ENCODE measurements around the gene ZSCAN21.

GRCh38 chr7:100007887-100008286 lies 41.7 kb upstream of the ZSCAN21 start:
- TF ChIP-seq, protein P1, sequence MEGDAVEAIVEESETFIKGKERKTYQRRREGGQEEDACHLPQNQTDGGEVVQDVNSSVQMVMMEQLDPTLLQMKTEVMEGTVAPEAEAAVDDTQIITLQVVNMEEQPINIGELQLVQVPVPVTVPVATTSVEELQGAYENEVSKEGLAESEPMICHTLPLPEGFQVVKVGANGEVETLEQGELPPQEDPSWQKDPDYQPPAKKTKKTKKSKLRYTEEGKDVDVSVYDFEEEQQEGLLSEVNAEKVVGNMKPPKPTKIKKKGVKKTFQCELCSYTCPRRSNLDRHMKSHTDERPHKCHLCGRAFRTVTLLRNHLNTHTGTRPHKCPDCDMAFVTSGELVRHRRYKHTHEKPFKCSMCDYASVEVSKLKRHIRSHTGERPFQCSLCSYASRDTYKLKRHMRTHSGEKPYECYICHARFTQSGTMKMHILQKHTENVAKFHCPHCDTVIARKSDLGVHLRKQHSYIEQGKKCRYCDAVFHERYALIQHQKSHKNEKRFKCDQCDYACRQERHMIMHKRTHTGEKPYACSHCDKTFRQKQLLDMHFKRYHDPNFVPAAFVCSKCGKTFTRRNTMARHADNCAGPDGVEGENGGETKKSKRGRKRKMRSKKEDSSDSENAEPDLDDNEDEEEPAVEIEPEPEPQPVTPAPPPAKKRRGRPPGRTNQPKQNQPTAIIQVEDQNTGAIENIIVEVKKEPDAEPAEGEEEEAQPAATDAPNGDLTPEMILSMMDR (IDR thresholded peaks at IDR 0.05; ENCODE audit: insufficient read depth, low read depth, low read length): no peak
- TF ChIP-seq EZH2 (IDR thresholded peaks at IDR 0.05; ENCODE audit: insufficient read depth, low read length): no peak
